Measurements from ENCODE around the gene SPA17.

Gene SPA17

DNA sequence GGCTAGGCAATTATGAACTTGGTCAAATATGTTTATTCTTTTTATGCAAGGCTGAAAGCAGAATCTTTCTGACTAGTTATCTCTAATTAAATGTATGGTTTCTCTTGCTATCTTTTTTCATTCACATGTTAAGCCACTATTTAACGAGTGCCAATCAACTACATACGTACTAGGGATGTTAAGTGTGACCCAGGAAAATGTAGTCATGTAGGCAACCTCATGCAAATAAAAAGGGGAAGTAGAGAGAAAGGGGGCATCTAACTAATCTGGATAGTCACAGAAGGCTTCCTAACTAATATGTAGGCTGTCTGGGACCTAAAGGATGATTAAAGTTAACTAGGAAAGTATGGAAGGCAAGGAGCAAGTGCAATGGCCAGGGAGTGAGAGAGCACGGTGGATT is 27.6 kb upstream of the SPA17 start:
- TF ChIP-seq POLR2A (IDR thresholded peaks at IDR 0.05; ENCODE audit: low read depth, low read length), result no peak
- FAIRE-seq (no peak), DNase-seq (ENCODE audit: insufficient read length, low spot score) (no peak)

DNA sequence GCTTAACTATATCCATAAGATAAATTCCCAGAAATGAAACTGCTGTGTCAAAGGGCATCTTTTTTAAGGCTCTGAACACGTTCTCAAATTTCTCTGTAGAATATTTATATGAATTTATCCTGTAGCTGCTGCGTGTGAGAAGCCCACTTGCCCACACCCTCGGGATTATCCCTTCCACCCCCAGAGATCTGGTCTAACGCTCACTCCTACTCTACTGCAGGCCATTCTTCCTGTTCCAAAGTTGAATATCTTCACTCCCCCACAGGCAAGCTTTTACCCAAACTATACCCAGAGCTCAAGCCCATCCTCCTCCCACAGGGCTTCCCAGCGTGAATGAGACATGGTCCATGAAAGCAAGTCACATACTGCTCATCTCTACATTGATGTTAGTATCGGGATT is 25.1 kb upstream of the SPA17 start:
- DNase-seq (ENCODE audit: insufficient read length, low spot score) (no peak), FAIRE-seq (no peak)
- TF ChIP-seq POLR2A (IDR thresholded peaks at IDR 0.05; ENCODE audit: low read depth, low read length), result no peak

DNA sequence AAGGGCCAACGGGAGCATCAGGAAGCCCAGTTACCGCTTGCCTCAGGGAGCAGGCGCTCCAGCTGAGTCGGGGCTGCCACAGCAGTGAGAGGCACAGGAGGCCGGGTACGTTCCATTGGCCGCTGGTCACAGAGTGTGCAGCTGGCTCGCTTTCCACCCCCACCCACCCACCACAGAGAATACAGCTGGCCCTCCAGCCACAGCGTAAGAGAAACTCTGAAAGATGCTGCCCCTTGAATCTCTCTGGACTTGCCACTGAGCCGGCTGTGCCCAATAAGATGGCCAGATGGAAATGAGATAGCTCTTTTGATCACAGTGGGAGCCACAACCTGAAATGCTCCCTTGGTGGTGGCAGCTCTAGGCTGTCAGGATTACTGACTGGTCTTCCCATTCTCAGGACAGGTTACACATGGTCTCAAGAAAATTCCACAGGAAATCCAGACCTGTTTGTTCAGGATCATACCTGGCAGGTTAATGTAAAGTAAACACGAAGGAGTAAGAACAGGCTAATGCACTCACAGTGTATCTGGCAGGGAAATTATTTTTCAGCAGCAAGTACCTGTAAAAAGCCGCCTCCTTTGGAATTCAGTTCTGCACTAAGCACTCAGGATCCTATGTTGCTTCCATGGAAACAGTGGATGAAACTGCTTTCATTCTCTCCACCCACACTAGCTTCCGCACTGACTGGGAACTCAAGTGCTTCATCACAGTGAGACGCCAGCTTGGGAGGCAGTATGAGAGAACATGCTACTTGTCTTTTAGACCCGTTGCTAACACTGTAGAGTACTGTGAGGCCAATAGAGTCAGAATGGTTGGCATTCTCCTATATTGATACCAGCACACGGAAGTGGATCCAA is 16.7 kb upstream of the SPA17 start:
- DNase-seq (ENCODE audit: insufficient read length, low spot score), result no peak
- FAIRE-seq, result no peak
- TF ChIP-seq POLR2A (IDR thresholded peaks at IDR 0.05; ENCODE audit: low read depth, low read length), result no peak

DNA sequence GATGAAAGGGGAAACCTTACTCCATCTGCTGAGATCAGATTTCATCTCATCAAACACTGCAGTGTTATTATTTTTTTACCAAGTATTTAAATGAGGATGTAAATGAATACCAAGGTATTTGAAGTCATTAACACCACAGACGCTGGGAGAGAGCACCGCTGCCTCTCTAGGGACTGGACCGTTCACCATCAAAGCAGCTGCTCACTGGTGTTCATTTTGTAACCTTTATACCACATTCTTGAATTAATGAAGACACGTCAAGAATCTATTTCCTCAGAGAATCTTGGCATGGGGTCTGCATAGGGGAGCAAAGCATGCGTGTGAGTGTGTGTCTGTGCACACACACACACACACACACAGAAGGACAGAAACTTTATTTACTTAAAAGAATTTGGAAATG is 15.8 kb upstream of the SPA17 start:
- no peak for FAIRE-seq
- no peak for DNase-seq (ENCODE audit: insufficient read length, low spot score)
- no peak for TF ChIP-seq POLR2A (IDR thresholded peaks at IDR 0.05; ENCODE audit: low read depth, low read length)

DNA sequence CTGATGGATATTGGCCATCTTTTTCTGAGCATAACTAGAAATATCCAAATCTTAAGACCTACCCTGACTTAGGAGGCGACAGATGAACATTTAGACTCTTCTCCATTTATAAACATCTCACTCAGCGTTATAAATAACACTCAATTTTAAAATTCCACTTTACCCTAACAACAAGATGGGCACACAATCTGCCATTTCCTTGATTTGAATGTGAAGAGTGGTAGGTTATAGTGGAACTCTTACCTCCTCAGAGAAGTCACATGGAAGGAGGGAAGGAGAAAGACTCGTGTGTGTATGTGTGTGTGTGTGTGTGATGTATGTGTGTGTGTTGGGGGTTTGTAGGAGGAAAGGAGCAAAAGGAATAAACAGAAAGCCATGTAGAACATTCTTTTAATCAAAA is 15.2 kb upstream of the SPA17 start:
- DNase-seq (ENCODE audit: insufficient read length, low spot score) (no peak), FAIRE-seq (no peak)
- no peak for TF ChIP-seq POLR2A (IDR thresholded peaks at IDR 0.05; ENCODE audit: low read depth, low read length)

DNA sequence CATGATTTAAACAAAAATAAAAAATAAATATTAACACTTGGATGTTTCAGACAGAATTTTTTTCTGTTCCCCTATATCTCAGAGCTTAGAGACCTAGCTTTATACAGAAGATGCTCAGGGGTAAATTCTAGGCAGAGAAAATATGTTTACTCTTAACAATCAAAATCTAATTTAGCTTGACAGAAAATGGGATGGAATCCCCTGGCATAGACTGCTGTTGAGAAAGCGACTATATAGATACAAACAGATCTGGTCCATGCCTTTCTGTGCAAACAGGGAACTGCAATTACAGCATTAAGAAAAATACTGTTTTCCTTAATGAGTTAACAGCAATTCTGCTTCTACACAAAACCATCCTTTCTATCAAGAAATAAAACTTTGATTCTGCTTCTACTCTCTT is 14.7 kb upstream of the SPA17 start:
- no peak for TF ChIP-seq POLR2A (IDR thresholded peaks at IDR 0.05; ENCODE audit: low read depth, low read length)
- DNase-seq (ENCODE audit: insufficient read length, low spot score) (no peak), FAIRE-seq (no peak)

DNA sequence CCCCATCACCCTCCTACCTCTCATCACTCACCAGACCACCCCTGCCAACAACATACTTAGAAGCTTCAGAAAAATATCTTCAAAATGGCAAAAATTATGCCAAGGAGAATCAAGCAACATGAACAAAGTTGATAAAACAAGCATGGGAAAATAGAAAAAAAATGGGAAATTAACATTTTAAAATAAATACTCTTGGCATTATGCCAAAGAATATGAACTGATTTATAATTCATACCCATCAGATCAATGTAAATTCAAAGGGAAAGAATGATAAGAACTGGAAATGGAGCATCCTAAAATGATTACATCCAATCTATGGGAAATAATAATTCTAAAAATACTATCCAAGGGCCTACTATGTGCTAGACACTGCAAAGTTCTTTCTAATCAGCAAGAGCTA is 12.2 kb upstream of the SPA17 start:
- FAIRE-seq (no peak), DNase-seq (ENCODE audit: insufficient read length, low spot score) (no peak)
- TF ChIP-seq POLR2A (IDR thresholded peaks at IDR 0.05; ENCODE audit: low read depth, low read length), result no peak

DNA sequence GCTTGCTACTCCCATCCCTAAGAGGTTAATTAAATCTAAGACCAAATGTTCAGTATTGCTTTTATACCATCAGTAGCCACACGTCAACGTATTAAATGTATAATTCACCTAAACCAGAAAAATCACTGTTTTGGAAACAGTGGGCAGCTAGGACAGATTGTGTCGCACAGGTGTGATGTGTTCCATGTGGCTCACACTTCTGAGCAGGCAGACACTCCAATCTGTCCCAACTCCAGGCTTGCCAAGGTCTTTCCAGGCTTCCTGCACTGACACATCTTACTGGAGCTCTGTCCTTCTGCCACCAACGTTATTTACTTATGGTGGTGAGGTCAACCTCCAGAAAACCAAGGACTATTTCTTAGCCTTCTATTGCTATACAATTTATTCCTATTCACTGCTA is 11.6 kb upstream of the SPA17 start:
- no peak for FAIRE-seq
- DNase-seq (ENCODE audit: insufficient read length, low spot score), result no peak
- no peak for TF ChIP-seq POLR2A (IDR thresholded peaks at IDR 0.05; ENCODE audit: low read depth, low read length)

DNA sequence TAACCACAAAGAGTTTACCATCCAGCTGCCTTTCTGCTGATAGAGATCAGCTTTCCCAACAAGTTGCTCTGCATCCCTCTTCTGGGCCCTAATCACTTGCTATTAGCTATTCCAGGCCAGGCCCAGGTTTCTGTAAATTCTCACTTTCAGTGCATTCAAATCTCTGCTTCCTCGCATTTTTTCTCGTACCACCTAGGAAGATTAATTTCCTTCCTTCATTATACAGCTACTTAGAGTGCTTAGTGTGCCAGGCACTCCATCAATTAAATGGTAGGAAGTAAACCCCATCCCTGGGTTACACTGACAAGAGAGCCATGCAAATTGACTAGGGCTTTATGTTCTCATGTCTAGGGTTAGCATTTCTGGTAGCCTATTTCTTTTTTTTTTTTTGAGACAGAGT is 9.8 kb upstream of the SPA17 start:
- FAIRE-seq (no peak), DNase-seq (ENCODE audit: insufficient read length, low spot score) (no peak)
- no peak for TF ChIP-seq POLR2A (IDR thresholded peaks at IDR 0.05; ENCODE audit: low read depth, low read length)

DNA sequence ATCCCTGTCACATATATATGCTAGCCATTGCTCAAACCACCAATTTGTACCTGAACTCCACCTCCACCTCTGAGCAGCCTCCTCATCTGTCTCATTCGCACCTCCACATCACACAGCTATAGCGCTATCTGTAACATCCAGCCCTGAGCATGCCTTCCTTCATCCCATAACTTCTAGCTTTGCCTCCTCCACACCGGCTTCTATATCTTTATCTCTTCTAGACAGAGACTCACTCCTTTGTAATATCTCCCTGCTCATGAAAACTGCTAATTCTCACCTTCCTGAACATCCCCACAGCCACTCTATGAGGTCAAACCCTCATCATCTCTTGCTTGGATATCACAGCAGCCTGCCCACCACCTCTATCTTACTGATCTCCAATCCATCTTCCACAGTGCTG is 6.1 kb upstream of the SPA17 start:
- TF ChIP-seq POLR2A (IDR thresholded peaks at IDR 0.05; ENCODE audit: low read depth, low read length), result no peak
- FAIRE-seq, result no peak
- DNase-seq (ENCODE audit: insufficient read length, low spot score), result no peak

DNA sequence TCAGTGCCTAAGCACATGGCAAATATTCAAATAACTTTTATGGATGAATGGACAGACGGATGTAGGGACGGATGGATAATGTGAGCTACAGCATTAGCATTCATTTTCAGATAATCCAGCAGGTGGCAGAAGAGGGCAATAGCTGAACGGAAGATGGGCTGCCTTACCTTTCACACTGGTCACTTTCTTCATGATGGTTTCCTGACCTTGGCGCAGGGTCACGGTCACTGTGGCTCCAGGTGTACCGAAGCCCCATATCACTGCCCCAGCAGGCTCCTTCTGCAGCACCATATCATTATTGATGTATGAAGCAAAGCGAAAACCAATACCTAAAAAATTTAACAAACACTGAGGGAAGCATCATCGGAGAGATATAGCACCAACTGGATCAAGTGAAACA is 4.5 kb upstream of the SPA17 start:
- DNase-seq (ENCODE audit: insufficient read length, low spot score) (no peak), FAIRE-seq (peak; percentile 86)
- TF ChIP-seq POLR2A (IDR thresholded peaks at IDR 0.05; ENCODE audit: low read depth, low read length), result no peak

DNA sequence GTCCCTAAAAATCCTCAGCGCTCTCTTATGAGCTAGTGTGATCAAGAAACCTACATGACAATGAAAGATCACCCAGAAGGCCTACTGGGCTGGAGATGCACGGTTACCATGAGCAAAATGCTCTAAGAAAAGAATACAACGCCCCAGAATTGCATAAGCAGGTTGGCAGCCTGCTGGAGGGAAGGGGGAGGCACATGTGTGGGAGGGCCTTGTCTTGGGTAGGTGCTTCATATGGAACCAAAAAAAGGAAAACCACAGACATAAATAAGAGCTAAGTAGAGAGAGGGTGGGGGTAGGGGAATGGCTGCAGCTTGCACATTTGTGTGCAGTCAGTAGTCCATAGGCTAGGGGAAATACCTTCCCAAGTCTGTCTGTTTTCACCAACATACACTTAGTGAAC is 3.0 kb upstream of the SPA17 start:
- FAIRE-seq (no peak), DNase-seq (ENCODE audit: insufficient read length, low spot score) (no peak)
- no peak for TF ChIP-seq POLR2A (IDR thresholded peaks at IDR 0.05; ENCODE audit: low read depth, low read length)

DNA sequence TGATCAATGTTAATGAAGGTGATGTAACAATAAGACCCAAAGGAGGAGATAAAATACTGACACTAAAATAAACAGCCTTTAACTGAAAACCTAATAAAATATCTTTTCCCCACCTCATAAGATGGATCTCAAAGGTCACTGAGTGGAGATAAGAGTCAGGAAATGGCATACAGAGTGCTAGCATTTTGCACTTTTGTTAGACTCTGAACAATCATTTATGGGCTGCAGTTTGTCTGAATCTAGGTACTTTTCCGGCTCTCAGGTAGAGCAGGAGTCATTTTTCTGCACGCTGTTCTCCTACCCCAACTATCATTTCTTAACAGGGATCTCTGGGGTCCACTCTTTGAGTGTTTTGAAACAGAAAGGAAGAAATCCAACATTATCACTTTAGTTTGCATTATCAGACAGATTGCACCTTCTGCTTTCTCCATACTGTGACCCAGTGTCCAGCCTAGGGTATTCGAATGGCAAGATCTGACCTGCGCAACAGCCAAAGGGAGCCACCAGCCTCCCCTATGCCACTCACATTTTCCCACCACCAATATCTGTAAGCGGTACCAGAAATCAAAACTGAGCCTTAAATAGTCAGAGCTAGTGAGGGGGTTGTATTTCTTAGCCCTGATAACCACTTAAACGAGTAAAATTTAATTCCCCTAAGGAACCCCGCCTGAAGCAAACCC is 1.0 kb upstream of the SPA17 start:
- no peak for FAIRE-seq
- no peak for TF ChIP-seq POLR2A (IDR thresholded peaks at IDR 0.05; ENCODE audit: low read depth, low read length)
- DNase-seq (ENCODE audit: insufficient read length, low spot score), result no peak

DNA sequence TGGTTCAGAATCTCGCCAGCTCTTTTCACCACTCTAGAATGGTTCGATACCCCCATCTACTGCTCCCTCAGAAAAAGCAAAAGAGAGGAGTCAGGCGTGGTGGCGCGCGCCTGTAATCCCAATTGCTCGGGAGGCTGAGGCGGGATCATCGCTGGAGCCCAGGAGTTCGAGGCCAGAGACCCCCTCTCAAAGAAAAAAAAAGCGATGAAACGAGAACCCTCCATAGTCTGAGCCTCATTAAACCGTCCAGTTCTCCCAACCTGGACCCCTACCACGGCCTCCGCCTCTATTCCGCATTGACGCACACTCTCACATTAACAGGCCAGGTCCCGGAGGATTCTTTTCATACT is 439 bp downstream of the SPA17 start:
- FAIRE-seq (no peak), DNase-seq (ENCODE audit: insufficient read length, low spot score) (no peak)
- TF ChIP-seq POLR2A (IDR thresholded peaks at IDR 0.05; ENCODE audit: low read depth, low read length), result no peak

DNA sequence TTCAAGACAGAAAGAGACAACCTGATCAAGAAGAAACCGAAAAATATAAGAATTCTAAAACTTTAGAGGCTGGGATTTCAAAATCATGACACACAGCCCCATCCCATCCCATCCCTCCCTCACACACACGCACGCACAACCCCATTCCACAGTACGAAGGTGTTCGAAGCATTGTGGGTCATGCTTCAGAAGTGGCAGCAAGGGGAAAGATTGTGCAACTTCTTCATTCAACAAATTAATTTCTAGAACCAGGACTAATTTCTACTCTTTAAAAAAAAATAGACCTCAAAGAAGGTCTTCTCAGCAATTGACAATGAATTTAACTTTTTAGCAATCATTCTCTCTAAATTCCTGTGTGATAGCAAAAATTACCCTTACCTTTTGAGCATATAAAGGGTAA is 867 bp downstream of the SPA17 start:
- FAIRE-seq (no peak), DNase-seq (ENCODE audit: insufficient read length, low spot score) (no peak)
- TF ChIP-seq POLR2A (IDR thresholded peaks at IDR 0.05; ENCODE audit: low read depth, low read length), result no peak
